Keratinocyte (primary cell): ENCODE measurements around the gene CDCA7. TPM values are rescaled to one million over a fixed set of nuclear protein-coding genes. Genes with fewer than 3 reads are reported as not detected.

ENCODE experiments used
- DNase-seq: peaks from one replicate; pipeline ENCODE4 v3.0.0-alpha.2; 2011; ENCODE audit warnings: low read depth, missing footprints, low spot score
- FAIRE-seq: peaks from 2 replicates; lab custom pipeline; 2011; peaks lifted over from hg19 to GRCh38; lab: Jason Lieb, UNC
- H2AFZ ChIP-seq: 2 replicates; pipeline ENCODE4 v1.6.0; 2012; ENCODE audit warnings: low read length, control low read depth, inconsistent platforms; ENCODE audit not compliant: control insufficient read depth
- H3K27ac ChIP-seq: 2 replicates; pipeline ENCODE4 v1.5.1; 2011; ENCODE audit warnings: low read length; ENCODE audit not compliant: control insufficient read depth, insufficient read depth
- H3K27me3 ChIP-seq: 3 replicates; pipeline ENCODE4 v1.6.0; 2011; ENCODE audit warnings: low read length; ENCODE audit not compliant: control insufficient read depth, insufficient read depth; ENCODE audit errors: extremely low read depth
- H3K36me3 ChIP-seq, 2 experiments: 2 replicates in 1 of 2; 3 replicates in 1 of 2; pipeline ENCODE4 v1.5.1; 2011; ENCODE audit warnings: low read length in 2 of 2, mild to moderate bottlenecking in 1 of 2; ENCODE audit not compliant: control insufficient read depth in 2 of 2, insufficient read depth in 2 of 2; ENCODE audit errors: extremely low read depth in 1 of 2
- H3K4me1 ChIP-seq: 3 replicates; pipeline ENCODE4 v1.5.1; 2011; ENCODE audit warnings: low read length; ENCODE audit not compliant: control insufficient read depth, insufficient read depth; ENCODE audit errors: extremely low read depth
- H3K4me2 ChIP-seq: 3 replicates; pipeline ENCODE4 v1.6.0; 2011; ENCODE audit warnings: low read depth, low read length; ENCODE audit not compliant: control insufficient read depth, insufficient read depth; ENCODE audit errors: extremely low read depth
- H3K4me3 ChIP-seq, 3 experiments: fragments of 200-600 bp in 1 of 3; sonication (generic) in 1 of 3; 2 replicates in 2 of 3; 3 replicates in 1 of 3; pipeline ENCODE4 v1.5.1; 2011 to 2016; ENCODE audit warnings: low read length in 3 of 3, mild to moderate bottlenecking in 3 of 3, control low read depth in 2 of 3, inconsistent platforms in 1 of 3, low read depth in 1 of 3, mixed read lengths in 1 of 3, mixed run types in 1 of 3, moderate library complexity in 1 of 3; ENCODE audit not compliant: control insufficient read depth in 2 of 3, insufficient read depth in 2 of 3; ENCODE audit errors: extremely low read depth in 1 of 3
- H3K79me2 ChIP-seq: 2 replicates; pipeline ENCODE4 v1.6.0; 2012; ENCODE audit warnings: low read length; ENCODE audit not compliant: control insufficient read depth, insufficient read depth
- H3K9ac ChIP-seq: 3 replicates; pipeline ENCODE4 v1.6.0; 2011; ENCODE audit warnings: low read length; ENCODE audit not compliant: control insufficient read depth, insufficient read depth; ENCODE audit errors: extremely low read depth
- H3K9me1 ChIP-seq: 3 replicates; pipeline ENCODE4 v1.6.0; 2011; ENCODE audit warnings: low read length; ENCODE audit not compliant: control insufficient read depth, insufficient read depth; ENCODE audit errors: extremely low read depth
- H3K9me3 ChIP-seq: 2 replicates; pipeline ENCODE4 v1.5.1; 2012; ENCODE audit warnings: low read depth, low read length; ENCODE audit not compliant: control insufficient read depth
- H4K20me1 ChIP-seq: 3 replicates; pipeline ENCODE4 v1.6.0; 2011; ENCODE audit warnings: low read length; ENCODE audit not compliant: control insufficient read depth, insufficient read depth; ENCODE audit errors: extremely low read depth
- CTCF ChIP-seq, 3 experiments: IDR thresholded peaks in 1 of 3; conservative IDR thresholded peaks in 1 of 3; optimal IDR thresholded peaks in 1 of 3; 2 replicates in 2 of 3; 3 replicates in 1 of 3; pipeline versions ENCODE3 to v1.5.1; 2011; ENCODE audit warnings: low read length in 3 of 3, mild to moderate bottlenecking in 3 of 3, moderate library complexity in 2 of 3, control low read depth in 1 of 3, inconsistent platforms in 1 of 3; ENCODE audit not compliant: insufficient read depth in 2 of 3; ENCODE audit errors: extremely low read depth in 1 of 3
- EZH2 ChIP-seq: IDR thresholded peaks from one replicate; pipeline ENCODE4 v1.6.1; 2012; ENCODE audit warnings: inconsistent platforms, mild to moderate bottlenecking, low read length, moderate library complexity
- dilution Hi-C: fragments of 300-500 bp; cut with MboI; formaldehyde crosslinking; loops from one replicate; pipeline ENCODE4 v1.7.0; 2020; ENCODE audit warnings: low sequenced_read_pairs; ENCODE audit not compliant: extremely low pct_ligation_motif_present
- polyA minus RNA-seq, 3 experiments: library from RNA; depleted of rRNA, polyadenylated mRNA; stranded (reverse); fragments of >200 nt; gene quantifications; 1 replicate in 1 of 3; 2 replicates in 1 of 3; 3 replicates in 1 of 3; pipeline ENCODE4 v1.2.3, GENCODE V29; 2011
- polyA plus RNA-seq, 5 experiments: library from polyadenylated mRNA; depleted of rRNA in 3 of 5; stranded (reverse) in 3 of 5; stranded (forward) in 1 of 5; unstranded in 1 of 5; fragments of >200 nt; gene quantifications; 1 replicate in 1 of 5; 2 replicates in 3 of 5; 3 replicates in 1 of 5; pipeline versions ENCODE4 v1.2.1 to v1.2.3, GENCODE V29; 2011 to 2012; ENCODE audit warnings: missing spikeins in 2 of 5, low read depth in 1 of 5, low replicate concordance in 1 of 5

Gene CDCA7
- 7.6 to 30.9 TPM (median 30.1 TPM) in 3 replicates for polyA plus RNA-seq
- 1.8 TPM for polyA plus RNA-seq (2011; ENCODE audit: low read depth)
- 10.1 and 13.2 TPM in 2 replicates for polyA plus RNA-seq (2011; cell fraction: cytosol; rRNA removed)
- 19.1 and 20.7 TPM in 2 replicates for polyA plus RNA-seq (2011; cell fraction: nucleus; rRNA removed)
- 1.8 and 15.0 TPM in 2 replicates for polyA plus RNA-seq (2012; ENCODE audit: low replicate concordance)
- polyA minus RNA-seq: 4.8 to 15.0 TPM (median 10.9 TPM) in 3 replicates
- polyA minus RNA-seq (2011; cell fraction: cytosol; rRNA and poly(A)+ RNA removed): 4.8 TPM
- polyA minus RNA-seq (2011; cell fraction: nucleus; rRNA and poly(A)+ RNA removed): 2.3 and 3.2 TPM in 2 replicates

GRCh38 chr2:173354582-173355131, at the start of gene CDCA7:
Gene CDCA7, plus strand, starts transcription at chr2:173354872. Its CDS starts 92 bp downstream, at chr2:173354964.
- H3K9me3 ChIP-seq: no peaks in the 10 kb centered on the region
- no peak for DNase-seq
- peaks cover 19% of the 10 kb centered on the region for H3K4me1 ChIP-seq
- H3K9ac ChIP-seq: peak within 1 kb of the TSS; percentile 90
- H3K79me2 ChIP-seq: peaks cover 42% of the 10 kb centered on the region
- peak within 1 kb of the TSS; percentile 89 for H2AFZ ChIP-seq
- no peaks in the 10 kb centered on the region for H3K27me3 ChIP-seq
- H3K27ac ChIP-seq: peak within 1 kb of the TSS; percentile 96
- H3K4me2 ChIP-seq: peak within 1 kb of the TSS; percentile 95
- no peaks in the 10 kb centered on the region for H3K36me3 ChIP-seq
- FAIRE-seq: no peak
- no peaks in the 10 kb centered on the region for H3K9me1 ChIP-seq
- dilution Hi-C loops: no loop called here
- peak within 1 kb of the TSS; percentile 64 to 91 (median 87) for H3K4me3 ChIP-seq
- H4K20me1 ChIP-seq: peaks cover 3% of the 10 kb centered on the region
- no peak for TF ChIP-seq EZH2
- peak in 2 of 3 experiments; percentile 12 to 17 for TF ChIP-seq CTCF (optimal IDR thresholded peaks at IDR 0.05 in 1 of 3, IDR thresholded peaks at IDR 0.05 in 1 of 3, conservative IDR thresholded peaks at IDR 0.05 in 1 of 3; ENCODE audit: extremely low read depth in 1 of 3, insufficient read depth in 2 of 3, low read length in 3 of 3)

GRCh38 chr2:173305303-173305702, 49.4 kb upstream of the CDCA7 start:
- no peaks in the 10 kb centered on the region for H3K9me1 ChIP-seq
- no peak overlapping the region for H3K27ac ChIP-seq
- H3K4me2 ChIP-seq: no peak overlapping the region
- H4K20me1 ChIP-seq: no peaks in the 10 kb centered on the region
- no peaks in the 10 kb centered on the region for H3K4me1 ChIP-seq
- FAIRE-seq (no peak), DNase-seq (no peak)
- TF ChIP-seq CTCF (optimal IDR thresholded peaks at IDR 0.05 in 1 of 3, IDR thresholded peaks at IDR 0.05 in 1 of 3, conservative IDR thresholded peaks at IDR 0.05 in 1 of 3; ENCODE audit: extremely low read depth in 1 of 3, insufficient read depth in 2 of 3, low read length in 3 of 3) (no peak), EZH2 (no peak)
- H3K79me2 ChIP-seq: no peaks in the 10 kb centered on the region
- H3K36me3 ChIP-seq: no peaks in the 10 kb centered on the region
- H3K4me3 ChIP-seq: no peak overlapping the region
- peaks cover 5% of the 10 kb centered on the region for H3K9me3 ChIP-seq
- H3K9ac ChIP-seq: no peak overlapping the region
- dilution Hi-C loops: no loop called here
- no peaks in the 10 kb centered on the region for H3K27me3 ChIP-seq
- no peak overlapping the region for H2AFZ ChIP-seq
